Measurements from ENCODE around the gene EML6. TPM values are rescaled to one million over a fixed set of nuclear protein-coding genes. Genes with fewer than 3 reads are reported as not detected.

Gene EML6
- total and polyA plus RNA-seq, 10 of the 15 experiments (the other 5 are each of a cell fraction or from before 2014, with no cell fraction given): 0.09 to 0.67 (median 0.21) TPM

- H3K4me2 ChIP-seq (ENCODE audit: control insufficient read depth, insufficient read depth): no peak overlapping the region
- ChIA-PET CTCF (interaction anchor here (0.6 to 1.1 kb wide), 4 partner anchors 11 to 617 kb away, joined by 3 to 4 read pairs (median 3); no protein-coding TSS in a partner anchor), POLR2A (interaction anchor here (0.9 kb wide), 1 partner anchor 15 kb away, joined by 3 read pairs; no protein-coding TSS in a partner anchor), SMC1A (ENCODE audit: uncharacterized antibody, unreplicated experiment) (interaction anchor here (0.7 to 1.9 kb wide), 5 partner anchors 11 to 26 kb away, joined by 3 to 7 read pairs (median 3); no protein-coding TSS in a partner anchor), RAD21 (ENCODE audit: unreplicated experiment) (no interaction called here)
- ATAC-seq (no peak), DNase-seq (ENCODE audit: low read depth, low spot score) (no peak), FAIRE-seq (no peak)
- H2AFZ ChIP-seq (ENCODE audit: control insufficient read depth, low read depth, low read length): no peak overlapping the region
- BruUV-seq (replicated peaks): no TSS peak
- no peak overlapping the region for H3K27ac ChIP-seq (ENCODE audit: control insufficient read depth, insufficient read depth)
- H3K79me2 ChIP-seq (ENCODE audit: control insufficient read depth, insufficient read depth, low read length): no peaks in the 10 kb centered on the region
- intact Hi-C loops (cut with micrococcal nuclease; ENCODE audit: unreplicated experiment) (no loop called here), in situ Hi-C loops (cut with MboI) (no loop called here)
- peaks cover 0 to 6% of the 10 kb centered on the region in 2 experiments; a peak in 3 of 4 replicates for H3K27me3 ChIP-seq (replicated peaks in 1 of 2; ENCODE audit: control insufficient read depth in 2 of 2, insufficient read depth in 2 of 2, low read length in 1 of 2)
- no peaks in the 10 kb centered on the region for H3K36me3 ChIP-seq (ENCODE audit: control insufficient read depth in 2 of 2, insufficient read depth in 2 of 2, low read length in 1 of 2)
- no peaks in the 10 kb centered on the region for H4K20me1 ChIP-seq (ENCODE audit: control insufficient read depth, insufficient read depth)
- no peaks in the 10 kb centered on the region for H3K9me3 ChIP-seq (replicated peaks; ENCODE audit: control insufficient read depth, insufficient read depth, low read length)
- no peak overlapping the region for H3K9ac ChIP-seq (ENCODE audit: control insufficient read depth, insufficient read depth, low read length)
- no peaks in the 10 kb centered on the region for H3K4me1 ChIP-seq (ENCODE audit: control insufficient read depth, insufficient read depth, low read length)
- no peak overlapping the region for H3K4me3 ChIP-seq
- 2% methylated on average over 2 of the region's 2 CpGs for WGBS (ENCODE audit: insufficient coverage, insufficient replicate concordance, low lambda C conversion rate, missing lambda C conversion rate)
- TF ChIP-seq ELK1 (IDR thresholded peaks at IDR 0.05; ENCODE audit: low read depth, low read length) (no peak), HDAC6 (IDR thresholded peaks at IDR 0.05; ENCODE audit: unreplicated experiment) (no peak), RFX5 (IDR thresholded peaks at IDR 0.05; ENCODE audit: low read depth, low read length) (no peak), RBBP5 (conservative IDR thresholded peaks at IDR 0.05) (no peak), RUNX3 (IDR thresholded peaks at IDR 0.05; ENCODE audit: low read length) (no peak), SMAD5 (IDR thresholded peaks at IDR 0.05; ENCODE audit: low read depth) (no peak), TBL1XR1 (IDR thresholded peaks at IDR 0.05; ENCODE audit: low read depth, low read length) (no peak), CREM (IDR thresholded peaks at IDR 0.05; ENCODE audit: low read depth) (no peak), SRF (IDR thresholded peaks at IDR 0.05; ENCODE audit: low read depth in 2 of 2, low read length in 2 of 2) (no peak), KAT2A (conservative IDR thresholded peaks at IDR 0.05; ENCODE audit: control insufficient read depth, low read depth, low read length) (no peak), SREBF1 (IDR thresholded peaks at IDR 0.05; ENCODE audit: low read length) (no peak), NR2C1 (IDR thresholded peaks at IDR 0.05) (no peak), CBFB (IDR thresholded peaks at IDR 0.05; ENCODE audit: low read depth) (no peak)
- TF ChIP-seq, protein P1, sequence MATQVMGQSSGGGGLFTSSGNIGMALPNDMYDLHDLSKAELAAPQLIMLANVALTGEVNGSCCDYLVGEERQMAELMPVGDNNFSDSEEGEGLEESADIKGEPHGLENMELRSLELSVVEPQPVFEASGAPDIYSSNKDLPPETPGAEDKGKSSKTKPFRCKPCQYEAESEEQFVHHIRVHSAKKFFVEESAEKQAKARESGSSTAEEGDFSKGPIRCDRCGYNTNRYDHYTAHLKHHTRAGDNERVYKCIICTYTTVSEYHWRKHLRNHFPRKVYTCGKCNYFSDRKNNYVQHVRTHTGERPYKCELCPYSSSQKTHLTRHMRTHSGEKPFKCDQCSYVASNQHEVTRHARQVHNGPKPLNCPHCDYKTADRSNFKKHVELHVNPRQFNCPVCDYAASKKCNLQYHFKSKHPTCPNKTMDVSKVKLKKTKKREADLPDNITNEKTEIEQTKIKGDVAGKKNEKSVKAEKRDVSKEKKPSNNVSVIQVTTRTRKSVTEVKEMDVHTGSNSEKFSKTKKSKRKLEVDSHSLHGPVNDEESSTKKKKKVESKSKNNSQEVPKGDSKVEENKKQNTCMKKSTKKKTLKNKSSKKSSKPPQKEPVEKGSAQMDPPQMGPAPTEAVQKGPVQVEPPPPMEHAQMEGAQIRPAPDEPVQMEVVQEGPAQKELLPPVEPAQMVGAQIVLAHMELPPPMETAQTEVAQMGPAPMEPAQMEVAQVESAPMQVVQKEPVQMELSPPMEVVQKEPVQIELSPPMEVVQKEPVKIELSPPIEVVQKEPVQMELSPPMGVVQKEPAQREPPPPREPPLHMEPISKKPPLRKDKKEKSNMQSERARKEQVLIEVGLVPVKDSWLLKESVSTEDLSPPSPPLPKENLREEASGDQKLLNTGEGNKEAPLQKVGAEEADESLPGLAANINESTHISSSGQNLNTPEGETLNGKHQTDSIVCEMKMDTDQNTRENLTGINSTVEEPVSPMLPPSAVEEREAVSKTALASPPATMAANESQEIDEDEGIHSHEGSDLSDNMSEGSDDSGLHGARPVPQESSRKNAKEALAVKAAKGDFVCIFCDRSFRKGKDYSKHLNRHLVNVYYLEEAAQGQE (IDR thresholded peaks at IDR 0.05; ENCODE audit: low read depth, low read length): no peak
- TF ChIP-seq, protein P2, sequence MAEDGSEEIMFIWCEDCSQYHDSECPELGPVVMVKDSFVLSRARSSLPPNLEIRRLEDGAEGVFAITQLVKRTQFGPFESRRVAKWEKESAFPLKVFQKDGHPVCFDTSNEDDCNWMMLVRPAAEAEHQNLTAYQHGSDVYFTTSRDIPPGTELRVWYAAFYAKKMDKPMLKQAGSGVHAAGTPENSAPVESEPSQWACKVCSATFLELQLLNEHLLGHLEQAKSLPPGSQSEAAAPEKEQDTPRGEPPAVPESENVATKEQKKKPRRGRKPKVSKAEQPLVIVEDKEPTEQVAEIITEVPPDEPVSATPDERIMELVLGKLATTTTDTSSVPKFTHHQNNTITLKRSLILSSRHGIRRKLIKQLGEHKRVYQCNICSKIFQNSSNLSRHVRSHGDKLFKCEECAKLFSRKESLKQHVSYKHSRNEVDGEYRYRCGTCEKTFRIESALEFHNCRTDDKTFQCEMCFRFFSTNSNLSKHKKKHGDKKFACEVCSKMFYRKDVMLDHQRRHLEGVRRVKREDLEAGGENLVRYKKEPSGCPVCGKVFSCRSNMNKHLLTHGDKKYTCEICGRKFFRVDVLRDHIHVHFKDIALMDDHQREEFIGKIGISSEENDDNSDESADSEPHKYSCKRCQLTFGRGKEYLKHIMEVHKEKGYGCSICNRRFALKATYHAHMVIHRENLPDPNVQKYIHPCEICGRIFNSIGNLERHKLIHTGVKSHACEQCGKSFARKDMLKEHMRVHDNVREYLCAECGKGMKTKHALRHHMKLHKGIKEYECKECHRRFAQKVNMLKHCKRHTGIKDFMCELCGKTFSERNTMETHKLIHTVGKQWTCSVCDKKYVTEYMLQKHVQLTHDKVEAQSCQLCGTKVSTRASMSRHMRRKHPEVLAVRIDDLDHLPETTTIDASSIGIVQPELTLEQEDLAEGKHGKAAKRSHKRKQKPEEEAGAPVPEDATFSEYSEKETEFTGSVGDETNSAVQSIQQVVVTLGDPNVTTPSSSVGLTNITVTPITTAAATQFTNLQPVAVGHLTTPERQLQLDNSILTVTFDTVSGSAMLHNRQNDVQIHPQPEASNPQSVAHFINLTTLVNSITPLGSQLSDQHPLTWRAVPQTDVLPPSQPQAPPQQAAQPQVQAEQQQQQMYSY (CRISPR knock-in tag; IDR thresholded peaks at IDR 0.05): no peak
These were observed 165.6 kb downstream of the EML6 start for GRCh38 chr2:54889053-54889452.

Data from GM12878 (cell line).